GM23248 (cell line): ENCODE results near the gene IGF1R.

Source experiments
- EZH2 ChIP-seq: fragments of 200-600 bp; sonication (generic); IDR thresholded peaks from 2 replicates; pipeline ENCODE4 v1.6.1; 2018; ENCODE audit warnings: antibody characterized with exemption, mild to moderate bottlenecking; ENCODE audit not compliant: insufficient read depth, poor library complexity, severe bottlenecking
- EZH2phosphoT487 ChIP-seq: fragments of 200-600 bp; sonication (generic); IDR thresholded peaks from 2 replicates; pipeline ENCODE4 v1.6.1; 2018; ENCODE audit warnings: antibody characterized with exemption, moderate library complexity, mild to moderate bottlenecking, low read depth; ENCODE audit not compliant: insufficient read depth

GRCh38 chr15:98653686-98654085, 5.3 kb downstream of the IGF1R start:
- TF ChIP-seq EZH2 (no peak), EZH2phosphoT487 (no peak)
